ENCODE measurements around the gene KCNK2.

KCNK2 gene

GRCh38 chr1:215263636-215264035 lies 181.1 kb downstream of the KCNK2 start:
- DNase-seq = no peak

DNA sequence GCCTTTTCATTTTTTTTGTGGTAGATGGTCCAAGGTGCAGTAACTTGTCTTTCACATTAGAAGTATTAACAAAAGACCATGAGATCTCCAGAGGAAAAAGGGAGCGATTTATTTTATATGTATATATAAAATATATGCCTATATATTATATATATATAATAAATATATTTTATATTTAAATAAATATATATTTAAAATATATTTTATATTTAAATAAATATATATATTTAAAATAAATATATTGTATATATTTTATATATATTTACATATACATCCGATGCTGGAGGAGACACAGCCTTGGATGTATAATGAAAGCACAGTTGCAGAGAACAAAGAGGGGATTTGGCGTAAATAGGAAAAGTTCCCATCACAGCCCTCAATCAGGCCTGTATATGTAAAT lies 182.1 kb downstream of the KCNK2 start:
- DNase-seq = no peak

GRCh38 chr1:215267495-215267894 lies 185.0 kb downstream of the KCNK2 start:
- DNase-seq = no peak

DNA sequence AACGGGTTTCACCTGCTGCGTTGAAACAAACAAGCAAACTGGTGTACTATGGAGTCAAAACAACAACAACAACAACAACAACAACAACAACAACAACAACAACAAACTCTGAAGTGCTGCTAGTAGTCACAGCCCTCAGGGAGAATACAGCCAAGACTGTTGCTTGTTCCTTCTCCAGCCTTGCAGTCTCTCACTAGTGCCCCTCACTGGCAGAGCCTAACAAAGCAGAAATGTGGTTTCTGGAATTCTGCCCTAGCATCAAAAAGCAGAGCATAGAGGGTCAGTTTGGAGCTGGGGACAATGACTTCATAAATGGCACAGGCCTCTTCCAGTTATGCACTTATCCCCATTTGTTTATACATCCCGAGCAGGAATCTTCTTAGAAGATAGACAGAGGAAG lies 187.4 kb downstream of the KCNK2 start:
- no peak for DNase-seq

DNA sequence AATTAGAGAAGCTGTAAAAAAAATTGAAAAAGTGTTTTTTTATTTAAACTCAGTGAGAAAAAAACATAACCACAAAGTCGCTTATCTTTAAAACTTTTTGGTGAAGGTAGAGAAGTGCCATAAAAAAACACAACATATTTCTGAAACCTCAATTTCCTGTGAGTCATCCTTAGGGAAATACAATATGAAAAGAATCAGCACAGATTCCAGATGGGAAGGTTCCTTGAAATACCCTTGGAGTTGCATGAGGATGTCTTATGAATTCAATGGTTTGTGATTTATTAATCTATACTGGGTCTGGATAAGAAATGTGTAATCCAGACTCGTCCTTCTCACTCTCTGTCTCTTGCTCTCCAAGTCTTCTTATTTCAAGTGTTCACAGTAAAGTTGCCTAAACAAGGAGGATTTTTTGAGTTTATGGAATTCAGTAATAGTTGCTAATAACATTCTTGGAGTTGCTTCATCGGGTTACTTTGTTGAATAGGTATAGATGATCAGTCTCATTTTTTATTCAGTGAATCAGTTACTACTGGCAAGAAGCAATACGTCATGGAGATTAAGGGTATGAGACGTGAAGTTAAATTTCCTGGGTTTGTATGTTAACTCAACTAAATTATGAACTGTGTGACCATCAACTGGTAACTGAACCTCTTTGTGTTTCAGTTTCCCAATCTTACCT lies 191.4 kb downstream of the KCNK2 start:
- no peak for DNase-seq

DNA sequence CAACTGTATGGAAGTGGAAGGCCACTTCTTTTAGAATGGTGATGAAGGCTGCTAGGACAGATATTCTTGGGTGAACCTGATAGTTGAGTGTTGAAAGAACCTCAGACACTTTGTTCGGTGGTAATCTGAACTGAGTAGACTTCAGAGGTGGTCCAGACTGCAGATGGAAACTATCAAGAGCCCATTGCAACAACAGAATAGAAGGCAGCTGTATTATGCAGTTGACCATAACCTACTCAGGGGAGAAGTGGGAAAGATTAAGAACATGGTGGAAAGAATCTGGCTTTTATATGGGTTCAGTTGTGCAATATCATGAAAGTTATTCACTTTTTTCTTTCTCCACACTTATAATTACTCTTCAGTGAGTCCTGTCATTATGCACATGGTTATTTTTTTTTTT lies 194.0 kb downstream of the KCNK2 start:
- no peak for DNase-seq

- no peak for DNase-seq
Observed at GRCh38 chr1:215277532-215277931, 195.0 kb downstream of the KCNK2 start.

DNA sequence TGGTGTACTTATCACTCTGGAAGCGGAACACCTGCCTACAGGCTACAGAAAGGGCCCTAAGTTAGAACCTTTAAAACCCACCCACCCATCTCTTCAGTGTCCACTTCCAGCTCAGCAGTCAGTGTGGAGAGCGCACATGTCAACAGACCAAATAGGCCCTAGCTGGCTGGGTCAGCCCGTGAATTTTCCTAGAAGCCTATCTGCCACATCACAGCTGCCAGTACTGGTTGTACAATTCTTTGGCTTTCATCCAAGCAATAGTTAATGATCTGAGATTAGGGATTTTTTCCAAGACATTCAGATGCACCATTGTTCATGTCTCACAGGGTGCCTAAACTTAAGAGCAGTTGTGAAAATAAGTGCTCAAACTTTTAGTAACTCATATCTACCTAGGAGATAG lies 197.1 kb downstream of the KCNK2 start:
- DNase-seq = no peak

- DNase-seq = no peak
Observed at GRCh38 chr1:215282557-215282956, 200.0 kb downstream of the KCNK2 start.

DNA sequence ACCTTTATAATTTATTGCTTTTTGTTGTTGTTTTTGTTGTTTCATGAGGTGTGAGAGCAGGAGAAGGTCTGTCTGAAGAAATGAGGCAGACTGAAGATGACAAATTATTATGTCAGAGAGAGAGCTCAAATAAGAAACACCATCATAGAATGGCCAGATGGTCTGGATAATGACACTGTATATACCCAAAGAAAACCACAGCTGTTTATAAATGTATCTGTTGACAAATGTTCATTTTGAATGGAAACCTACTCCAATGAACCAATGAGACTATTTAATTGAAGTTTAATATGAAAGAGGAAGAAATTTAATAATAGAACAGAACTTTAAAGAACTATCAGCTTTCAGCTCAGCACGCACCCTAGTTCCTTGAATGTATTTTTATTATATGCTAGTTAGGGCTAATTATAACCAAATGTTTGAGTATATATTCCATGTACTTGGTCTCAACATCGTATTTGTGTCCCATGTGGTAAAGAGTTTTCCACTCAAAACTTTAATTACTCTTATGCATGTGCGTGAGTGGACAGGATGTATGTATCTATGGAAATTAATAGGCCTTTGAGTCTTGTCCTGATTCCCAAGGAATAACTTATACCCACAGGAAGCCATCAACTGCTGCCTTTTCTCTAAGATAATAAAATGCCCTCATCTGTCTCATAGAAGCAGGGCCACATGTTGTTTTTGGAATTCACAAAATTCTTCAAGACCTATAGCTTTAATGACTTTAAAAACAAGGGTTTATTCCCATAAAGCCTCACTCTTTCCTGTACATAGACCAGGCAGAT lies 202.7 kb downstream of the KCNK2 start:
- no peak for DNase-seq

Data from retina (tissue), 1 donor.